Keratinocyte (primary cell): ENCODE measurements around the gene GDNF.

Experiments
- EZH2 ChIP-seq: IDR thresholded peaks from one replicate; pipeline ENCODE4 v1.6.1; 2012; ENCODE audit warnings: inconsistent platforms, mild to moderate bottlenecking, low read length, moderate library complexity
- TF ChIP-seq, protein P1 (sequence below), 3 experiments: IDR thresholded peaks in 1 of 3; conservative IDR thresholded peaks in 1 of 3; optimal IDR thresholded peaks in 1 of 3; 2 replicates in 2 of 3; 3 replicates in 1 of 3; pipeline versions ENCODE3 to v1.5.1; 2011; ENCODE audit warnings: low read length in 3 of 3, mild to moderate bottlenecking in 3 of 3, moderate library complexity in 2 of 3, control low read depth in 1 of 3, inconsistent platforms in 1 of 3; ENCODE audit not compliant: insufficient read depth in 2 of 3; ENCODE audit errors: extremely low read depth in 1 of 3

DNA sequence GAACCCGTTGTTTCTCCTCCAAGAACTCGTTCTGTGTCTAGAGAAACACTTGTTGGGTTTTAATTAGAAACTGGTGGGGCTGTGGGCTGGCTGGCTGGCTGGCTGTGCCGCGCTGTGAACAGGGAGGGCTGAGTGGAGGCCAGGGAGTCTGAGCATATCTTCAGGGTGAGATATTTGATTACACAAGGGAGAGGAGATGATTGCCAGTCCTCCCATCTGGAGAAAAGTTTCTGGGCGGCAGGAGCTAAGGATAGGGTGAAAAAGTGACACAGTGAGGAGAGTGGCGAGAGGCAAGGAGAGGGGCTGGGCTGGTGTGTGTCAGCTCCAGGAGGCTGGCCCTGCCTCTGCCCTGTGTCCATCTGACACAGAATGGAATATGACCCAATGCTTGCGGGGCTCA is 63.0 kb downstream of the GDNF start:
- TF ChIP-seq, protein P1, sequence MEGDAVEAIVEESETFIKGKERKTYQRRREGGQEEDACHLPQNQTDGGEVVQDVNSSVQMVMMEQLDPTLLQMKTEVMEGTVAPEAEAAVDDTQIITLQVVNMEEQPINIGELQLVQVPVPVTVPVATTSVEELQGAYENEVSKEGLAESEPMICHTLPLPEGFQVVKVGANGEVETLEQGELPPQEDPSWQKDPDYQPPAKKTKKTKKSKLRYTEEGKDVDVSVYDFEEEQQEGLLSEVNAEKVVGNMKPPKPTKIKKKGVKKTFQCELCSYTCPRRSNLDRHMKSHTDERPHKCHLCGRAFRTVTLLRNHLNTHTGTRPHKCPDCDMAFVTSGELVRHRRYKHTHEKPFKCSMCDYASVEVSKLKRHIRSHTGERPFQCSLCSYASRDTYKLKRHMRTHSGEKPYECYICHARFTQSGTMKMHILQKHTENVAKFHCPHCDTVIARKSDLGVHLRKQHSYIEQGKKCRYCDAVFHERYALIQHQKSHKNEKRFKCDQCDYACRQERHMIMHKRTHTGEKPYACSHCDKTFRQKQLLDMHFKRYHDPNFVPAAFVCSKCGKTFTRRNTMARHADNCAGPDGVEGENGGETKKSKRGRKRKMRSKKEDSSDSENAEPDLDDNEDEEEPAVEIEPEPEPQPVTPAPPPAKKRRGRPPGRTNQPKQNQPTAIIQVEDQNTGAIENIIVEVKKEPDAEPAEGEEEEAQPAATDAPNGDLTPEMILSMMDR (optimal IDR thresholded peaks at IDR 0.05 in 1 of 3, IDR thresholded peaks at IDR 0.05 in 1 of 3, conservative IDR thresholded peaks at IDR 0.05 in 1 of 3; ENCODE audit: extremely low read depth in 1 of 3, insufficient read depth in 2 of 3, low read length in 3 of 3): no peak
- TF ChIP-seq EZH2: no peak
